Mesendoderm (in vitro differentiated cells): ENCODE results near the gene SKAP1.
"Not testable (repeated sequence)": the region's sequence is repeated elsewhere in the genome, so short reads cannot be mapped to it uniquely, and the experiment has no call there.

Source experiments
- DNase-seq: peaks from one replicate; pipeline ENCODE4 v3.0.0; 2013
- H2AK5ac ChIP-seq: 2 replicates; pipeline ENCODE4 v1.6.1; 2013; ENCODE audit warnings: low read length, inconsistent platforms
- H2BK120ac ChIP-seq: 2 replicates; pipeline ENCODE4 v1.6.1; 2013; ENCODE audit warnings: low read depth, mild to moderate bottlenecking, low read length, moderate library complexity, mixed read lengths
- H2BK15ac ChIP-seq: replicated peaks from 2 replicates; pipeline ENCODE4 v1.6.1; 2013; ENCODE audit warnings: low read depth, mild to moderate bottlenecking, moderate library complexity
- H2BK5ac ChIP-seq: 2 replicates; pipeline ENCODE4 v1.6.1; 2013; ENCODE audit warnings: low read length, inconsistent platforms
- H3K18ac ChIP-seq: 2 replicates; pipeline ENCODE4 v1.6.1; 2013; ENCODE audit warnings: mild to moderate bottlenecking, low read length, mixed read lengths
- H3K23ac ChIP-seq: one replicate; pipeline ENCODE4 v1.6.1; 2013; ENCODE audit warnings: low read length
- H3K27ac ChIP-seq: 2 replicates; pipeline ENCODE4 v1.5.1; 2013; ENCODE audit warnings: low read depth, mild to moderate bottlenecking, inconsistent platforms, low read length, moderate library complexity
- H3K27me3 ChIP-seq: 2 replicates; pipeline ENCODE4 v1.6.1; 2013; ENCODE audit warnings: low read length, control low read depth, mild to moderate bottlenecking, inconsistent platforms; ENCODE audit not compliant: insufficient read depth, poor library complexity
- H3K36me3 ChIP-seq: 2 replicates; pipeline ENCODE4 v1.6.1; 2013; ENCODE audit warnings: low read length, inconsistent platforms; ENCODE audit not compliant: control insufficient read depth, insufficient read depth
- H3K4ac ChIP-seq: one replicate; pipeline ENCODE4 v1.6.1; 2013; ENCODE audit warnings: low read depth, mild to moderate bottlenecking, low read length, moderate library complexity
- H3K4me1 ChIP-seq: 2 replicates; pipeline ENCODE4 v1.6.1; 2013; ENCODE audit warnings: low read depth, low read length, inconsistent platforms; ENCODE audit not compliant: control insufficient read depth
- H3K4me2 ChIP-seq: 2 replicates; pipeline ENCODE4 v1.6.1; 2013; ENCODE audit warnings: low read length
- H3K4me3 ChIP-seq: 2 replicates; pipeline ENCODE4 v1.5.1; 2013; ENCODE audit warnings: mild to moderate bottlenecking, low read length
- H3K56ac ChIP-seq: one replicate; pipeline ENCODE4 v1.6.1; 2013; ENCODE audit warnings: low read length
- H3K79me1 ChIP-seq: 2 replicates; pipeline ENCODE4 v1.6.1; 2013; ENCODE audit warnings: low read length, inconsistent platforms
- H3K79me2 ChIP-seq: 2 replicates; pipeline ENCODE4 v1.6.1; 2013; ENCODE audit warnings: mild to moderate bottlenecking, low read length; ENCODE audit not compliant: control insufficient read depth, insufficient read depth
- H3K9ac ChIP-seq: 2 replicates; pipeline ENCODE4 v1.6.1; 2013; ENCODE audit warnings: low read length, inconsistent platforms
- H4K5ac ChIP-seq: one replicate; pipeline ENCODE4 v1.6.1; 2013; ENCODE audit warnings: low read length
- H4K8ac ChIP-seq: one replicate; pipeline ENCODE4 v1.6.1; 2013; ENCODE audit warnings: low read depth, mild to moderate bottlenecking, control low read depth, low read length, moderate library complexity
- WGBS: extraction: QIAGEN DNeasy Blood & Tissue Kit; methylation state at CpG from one replicate; pipeline ENCODE4 v1.1.7; 2013; ENCODE audit warnings: low lambda C conversion rate, missing lambda C conversion rate; ENCODE audit not compliant: insufficient coverage; ENCODE audit errors: extremely low coverage; 5-methylcytosine and 5-hydroxymethylcytosine counted together

Gene SKAP1

DNA sequence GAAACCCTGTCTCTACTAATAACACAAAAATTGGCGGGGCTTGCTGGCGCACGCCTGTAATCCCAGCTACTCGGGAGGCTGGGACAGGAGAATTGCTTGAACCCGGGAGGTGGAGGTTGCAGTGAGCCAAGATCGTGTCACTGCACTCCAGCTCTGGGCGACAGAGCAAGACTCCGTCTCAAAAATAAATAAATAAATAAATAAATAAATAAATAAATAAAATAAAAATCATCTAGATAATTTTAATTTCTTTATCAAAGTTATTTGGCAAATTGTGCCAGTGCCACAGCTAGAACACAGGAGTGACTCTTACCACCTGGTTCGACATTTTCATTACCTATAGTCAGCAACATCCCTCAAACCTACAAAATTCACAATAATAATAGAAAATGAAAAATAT is 143.1 kb downstream of the SKAP1 start:
- H3K4me2 ChIP-seq, H2BK5ac ChIP-seq, H4K8ac ChIP-seq, H3K4ac ChIP-seq, H3K27ac ChIP-seq, H2BK15ac ChIP-seq, H3K79me2 ChIP-seq, H2BK120ac ChIP-seq, DNase-seq, H3K4me3 ChIP-seq, H3K18ac ChIP-seq, H3K27me3 ChIP-seq, H3K79me1 ChIP-seq, H3K23ac ChIP-seq, H3K4me1 ChIP-seq, H4K5ac ChIP-seq, H2AK5ac ChIP-seq, H3K9ac ChIP-seq, H3K36me3 ChIP-seq, H3K56ac ChIP-seq: not testable (repeated sequence)
- WGBS, result no CpG with 5 or more reads among the region's 9 CpGs

DNA sequence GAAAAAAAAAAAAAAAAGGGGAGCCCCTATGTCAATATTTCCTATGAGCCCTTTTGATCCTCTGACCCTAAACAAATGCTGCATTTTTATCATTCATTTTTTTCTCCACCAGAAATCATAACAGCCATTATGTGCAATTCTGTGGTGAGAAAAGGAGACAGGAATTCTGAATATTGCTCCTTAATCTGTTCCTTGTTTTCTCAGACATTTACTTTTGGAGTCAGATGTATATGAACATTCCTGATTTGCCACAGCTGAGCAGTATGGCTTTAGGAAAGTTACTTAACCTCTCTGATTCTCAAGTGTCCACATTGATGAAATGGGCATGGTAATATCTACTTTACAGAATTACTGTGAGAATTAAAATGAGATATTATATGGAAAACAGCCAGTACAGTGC is 144.4 kb downstream of the SKAP1 start:
- no peaks in the 10 kb centered on the region for H3K79me1 ChIP-seq

DNA sequence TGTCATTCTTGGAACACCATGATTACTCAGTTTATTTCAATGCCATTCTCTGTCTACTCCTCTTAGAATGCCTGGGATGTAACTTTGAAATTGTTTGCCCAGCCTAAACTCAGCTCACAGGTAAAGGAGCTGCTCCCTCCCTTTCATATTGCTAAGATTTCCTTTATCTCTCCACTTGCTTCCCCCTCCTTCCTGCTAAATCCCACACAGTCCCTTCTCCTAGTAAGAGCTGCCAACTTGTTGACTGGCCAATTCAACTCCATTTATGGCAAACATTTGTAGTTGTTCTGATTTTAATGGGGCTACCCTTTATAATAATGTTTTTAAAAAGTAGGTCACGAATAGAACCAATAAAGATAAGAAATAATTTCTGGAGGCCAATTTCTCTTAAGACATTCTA is 146.1 kb downstream of the SKAP1 start:
- H3K36me3 ChIP-seq, result no peaks in the 10 kb centered on the region
- H3K23ac ChIP-seq, result no peak overlapping the region
- H2BK120ac ChIP-seq, result no peak overlapping the region
- H4K5ac ChIP-seq, result no peak overlapping the region
- DNase-seq, result no peak
- H4K8ac ChIP-seq, result no peak overlapping the region
- H3K4me3 ChIP-seq, result no peak overlapping the region
- no peak overlapping the region for H3K9ac ChIP-seq
- no peak overlapping the region for H3K56ac ChIP-seq
- no peak overlapping the region for H3K27ac ChIP-seq
- H3K4ac ChIP-seq, result no peak overlapping the region
- H3K79me1 ChIP-seq, result no peaks in the 10 kb centered on the region
- no CpG with 5 or more reads among the region's 1 CpG for WGBS
- no peak overlapping the region for H2AK5ac ChIP-seq
- H3K4me2 ChIP-seq, result no peak overlapping the region
- H3K4me1 ChIP-seq, result no peaks in the 10 kb centered on the region
- H3K79me2 ChIP-seq, result no peaks in the 10 kb centered on the region
- no peak overlapping the region for H2BK15ac ChIP-seq
- H3K18ac ChIP-seq, result no peak overlapping the region
- H2BK5ac ChIP-seq, result no peak overlapping the region
- no peaks in the 10 kb centered on the region for H3K27me3 ChIP-seq

More for the DNA sequence above, 144.4 kb downstream of the SKAP1 start:
- Histone ChIP-seq H3K56ac (no peak overlapping the region), H3K27me3 (no peaks in the 10 kb centered on the region), H4K8ac (no peak overlapping the region), H3K4ac (no peak overlapping the region), H3K4me1 (no peaks in the 10 kb centered on the region), H3K27ac (no peak overlapping the region), H3K9ac (no peak overlapping the region), H2AK5ac (no peak overlapping the region), H3K36me3 (no peaks in the 10 kb centered on the region), H3K79me2 (no peaks in the 10 kb centered on the region), H2BK120ac (no peak overlapping the region), H2BK15ac (no peak overlapping the region), H2BK5ac (no peak overlapping the region), H3K4me3 (no peak overlapping the region), H3K23ac (no peak overlapping the region), H3K18ac (no peak overlapping the region), H4K5ac (no peak overlapping the region), H3K4me2 (no peak overlapping the region)
- DNase-seq, result no peak

DNA sequence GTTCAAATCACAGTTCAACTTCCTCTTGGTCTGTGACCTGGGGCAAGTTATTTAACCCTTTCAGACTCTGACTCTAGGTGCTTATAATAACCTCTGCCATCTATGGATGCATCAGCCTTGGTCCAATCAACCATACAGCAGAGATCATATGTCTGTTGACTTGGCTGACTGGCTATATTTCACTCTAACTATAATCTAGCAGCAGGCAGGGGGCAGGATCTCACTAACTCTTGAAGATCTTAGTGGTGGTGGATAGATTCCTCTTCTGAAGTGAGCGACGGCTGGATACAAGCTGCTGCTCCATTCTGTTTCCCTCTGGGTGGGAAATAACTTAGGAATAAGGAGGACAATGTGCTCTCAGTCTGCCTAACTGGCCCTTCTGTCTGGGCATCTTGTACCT is 146.6 kb downstream of the SKAP1 start:
- Histone ChIP-seq H3K79me2 (no peaks in the 10 kb centered on the region), H3K18ac (no peak overlapping the region), H3K79me1 (no peaks in the 10 kb centered on the region), H3K27me3 (no peaks in the 10 kb centered on the region), H2BK15ac (no peak overlapping the region), H3K9ac (no peak overlapping the region), H2BK120ac (no peak overlapping the region), H3K56ac (no peak overlapping the region), H3K4me2 (no peak overlapping the region), H3K23ac (no peak overlapping the region), H3K4me3 (no peak overlapping the region), H4K8ac (no peak overlapping the region), H2BK5ac (no peak overlapping the region), H3K27ac (no peak overlapping the region), H4K5ac (no peak overlapping the region), H3K4me1 (no peaks in the 10 kb centered on the region), H2AK5ac (no peak overlapping the region), H3K36me3 (no peaks in the 10 kb centered on the region), H3K4ac (no peak overlapping the region)
- WGBS, result no CpG with 5 or more reads among the region's 2 CpGs
- peak; percentile 5 for DNase-seq

DNA sequence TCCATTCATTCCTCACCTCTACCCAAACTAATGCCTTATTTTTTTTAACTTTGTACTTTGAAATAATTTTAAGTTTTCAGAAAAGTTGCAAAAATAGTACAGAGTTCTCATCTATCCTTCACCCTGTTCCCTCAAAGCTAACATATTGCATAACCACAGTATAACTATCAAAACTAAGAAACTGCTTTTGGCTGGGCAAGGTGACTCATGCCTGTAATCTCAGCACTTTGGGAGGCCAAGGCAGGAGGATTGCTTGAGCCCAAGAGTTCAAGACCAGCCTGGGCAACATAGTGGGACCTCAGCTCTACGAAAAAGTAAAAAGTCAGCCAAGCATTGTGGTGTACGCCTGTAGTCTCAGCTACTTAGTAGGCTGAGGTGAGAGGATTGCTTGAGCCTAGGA is 147.7 kb downstream of the SKAP1 start:
- Histone ChIP-seq H3K79me2 (no peaks in the 10 kb centered on the region), H4K5ac (no peak overlapping the region), H3K27ac (no peak overlapping the region), H3K4me2 (no peak overlapping the region), H3K27me3 (no peaks in the 10 kb centered on the region), H2BK15ac (no peak overlapping the region), H3K4ac (no peak overlapping the region), H3K23ac (no peak overlapping the region), H3K56ac (no peak overlapping the region), H3K4me1 (no peaks in the 10 kb centered on the region), H3K9ac (no peak overlapping the region), H2BK5ac (no peak overlapping the region), H2BK120ac (no peak overlapping the region), H3K36me3 (no peaks in the 10 kb centered on the region), H3K18ac (no peak overlapping the region), H2AK5ac (no peak overlapping the region), H4K8ac (no peak overlapping the region), H3K4me3 (no peak overlapping the region), H3K79me1 (no peaks in the 10 kb centered on the region)
- no CpG with 5 or more reads among the region's 2 CpGs for WGBS
- DNase-seq, result no peak

DNA sequence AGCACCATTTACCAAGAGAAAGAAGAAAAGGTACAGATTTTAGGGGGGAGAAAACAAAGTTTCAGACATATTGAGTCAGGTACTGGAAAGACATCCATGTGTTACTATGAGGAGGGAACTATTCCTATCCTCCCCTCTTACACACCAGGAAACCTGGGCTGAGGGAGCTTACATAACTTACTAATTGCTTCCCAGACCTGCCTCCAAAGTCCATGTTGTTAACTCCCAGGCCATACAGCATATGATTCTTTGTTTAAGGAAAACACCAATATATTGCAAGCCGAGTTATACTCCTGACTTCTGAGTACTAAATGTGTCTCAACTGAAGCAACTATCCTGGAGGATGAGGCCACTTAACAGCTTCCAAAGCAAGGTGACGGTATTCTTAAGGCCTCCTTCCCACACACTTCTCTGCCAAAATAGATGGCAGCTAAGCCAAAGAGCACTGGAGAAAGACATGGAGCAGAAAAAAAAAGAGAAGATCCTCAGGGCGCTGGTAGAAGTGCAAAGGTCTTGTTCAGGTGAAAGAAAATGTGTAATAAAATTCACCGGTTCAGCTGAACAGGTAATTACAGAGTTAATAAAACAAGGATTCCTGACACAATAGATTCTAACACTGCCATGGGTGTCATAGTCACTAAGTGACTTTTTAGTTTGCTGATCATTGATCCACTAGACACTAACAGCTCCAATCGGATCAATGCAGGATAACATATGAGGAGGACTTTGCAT is 151.1 kb downstream of the SKAP1 start:
- H3K18ac ChIP-seq, result no peak overlapping the region
- no peak for DNase-seq
- no peak overlapping the region for H4K5ac ChIP-seq
- no peak overlapping the region for H4K8ac ChIP-seq
- no peak overlapping the region for H3K56ac ChIP-seq
- WGBS, result no CpG with 5 or more reads among the region's 5 CpGs
- H3K79me2 ChIP-seq, result no peaks in the 10 kb centered on the region
- no peak overlapping the region for H3K4me2 ChIP-seq
- H2BK5ac ChIP-seq, result no peak overlapping the region
- H3K9ac ChIP-seq, result no peak overlapping the region
- H3K4ac ChIP-seq, result no peak overlapping the region
- no peaks in the 10 kb centered on the region for H3K27me3 ChIP-seq
- H3K27ac ChIP-seq, result no peak overlapping the region
- H2BK15ac ChIP-seq, result no peak overlapping the region
- no peaks in the 10 kb centered on the region for H3K36me3 ChIP-seq
- no peaks in the 10 kb centered on the region for H3K4me1 ChIP-seq
- H2AK5ac ChIP-seq, result no peak overlapping the region
- no peak overlapping the region for H3K4me3 ChIP-seq
- H3K79me1 ChIP-seq, result no peaks in the 10 kb centered on the region
- no peak overlapping the region for H3K23ac ChIP-seq
- H2BK120ac ChIP-seq, result no peak overlapping the region
